Breast epithelium (tissue), 3 donors: ENCODE data around the gene PDK2.

ENCODE experiments used
- CTCF ChIP-seq, 3 donors: fragments of 450-650 bp; IDR thresholded peaks; one replicate each; pipeline ENCODE4 v1.5.1; 2016 to 2017; ENCODE audit warnings: antibody characterized with exemption in 3 of 3, mild to moderate bottlenecking in 3 of 3, moderate library complexity in 3 of 3
- POLR2A ChIP-seq: fragments of 450-650 bp; IDR thresholded peaks from one replicate; pipeline ENCODE4 v1.6.1; 2016; ENCODE audit warnings: antibody characterized with exemption, mild to moderate bottlenecking, moderate library complexity
- POLR2AphosphoS5 ChIP-seq, 3 donors: sonication (generic); formaldehyde crosslinking; IDR thresholded peaks; one replicate each; pipeline ENCODE4 v1.6.1; 2017; ENCODE audit warnings: antibody characterized with exemption in 3 of 3

- TF ChIP-seq POLR2AphosphoS5 (IDR thresholded peaks at IDR 0.05) (no peak), CTCF (IDR thresholded peaks at IDR 0.05) (no peak), POLR2A (no peak)
These were observed 54.5 kb downstream of the PDK2 start for GRCh38 chr17:50149417-50150353.
